Neutrophil (primary cell): Measurements from ENCODE around the gene NDC1.

ENCODE experiments used
- H3K27ac ChIP-seq: fragments of 200-600 bp; sonication (generic); 2 replicates; pipeline ENCODE4 v1.5.1; 2016; ENCODE audit warnings: mild to moderate bottlenecking, moderate library complexity
- H3K27me3 ChIP-seq: fragments of 200-600 bp; sonication (generic); 2 replicates; pipeline ENCODE4 v1.6.0; 2016; ENCODE audit warnings: mild to moderate bottlenecking
- H3K36me3 ChIP-seq: fragments of 200-600 bp; sonication (generic); 2 replicates; pipeline ENCODE4 v1.5.1; 2017
- H3K4me1 ChIP-seq, 2 experiments: fragments of 200-600 bp in 1 of 2; sonication (generic) in 1 of 2; 1 replicate in 1 of 2; 2 replicates in 1 of 2; pipeline versions ENCODE4 v1.5.1 to v1.6.1; 2013 to 2016; ENCODE audit warnings: low read depth in 1 of 2, low read length in 1 of 2, mild to moderate bottlenecking in 1 of 2, moderate library complexity in 1 of 2; ENCODE audit not compliant: control insufficient read depth in 1 of 2, insufficient read depth in 1 of 2
- H3K4me3 ChIP-seq, 2 experiments: fragments of 200-600 bp in 1 of 2; sonication (generic) in 1 of 2; 1 replicate in 1 of 2; 2 replicates in 1 of 2; pipeline ENCODE4 v1.5.1; 2013 to 2016; ENCODE audit warnings: low read depth in 1 of 2, low read length in 1 of 2, mild to moderate bottlenecking in 1 of 2, moderate library complexity in 1 of 2
- H3K9me3 ChIP-seq: fragments of 200-600 bp; sonication (generic); 2 replicates; pipeline ENCODE4 v1.5.1; 2016
- TF ChIP-seq, protein P1 (sequence below): fragments of 200-600 bp; sonication (generic); IDR thresholded peaks from 2 replicates; pipeline ENCODE4 v1.5.1; 2016; ENCODE audit warnings: antibody characterized with exemption

NDC1 gene

GRCh38 chr1:53850082-53850673 is 12.1 kb upstream of the NDC1 start:
- Histone ChIP-seq H3K36me3 (peaks cover 41% of the 10 kb centered on the region), H3K4me1 (no peaks in the 10 kb centered on the region), H3K27ac (no peak overlapping the region), H3K4me3 (no peak overlapping the region), H3K27me3 (no peaks in the 10 kb centered on the region), H3K9me3 (no peaks in the 10 kb centered on the region)
- TF ChIP-seq, protein P1, sequence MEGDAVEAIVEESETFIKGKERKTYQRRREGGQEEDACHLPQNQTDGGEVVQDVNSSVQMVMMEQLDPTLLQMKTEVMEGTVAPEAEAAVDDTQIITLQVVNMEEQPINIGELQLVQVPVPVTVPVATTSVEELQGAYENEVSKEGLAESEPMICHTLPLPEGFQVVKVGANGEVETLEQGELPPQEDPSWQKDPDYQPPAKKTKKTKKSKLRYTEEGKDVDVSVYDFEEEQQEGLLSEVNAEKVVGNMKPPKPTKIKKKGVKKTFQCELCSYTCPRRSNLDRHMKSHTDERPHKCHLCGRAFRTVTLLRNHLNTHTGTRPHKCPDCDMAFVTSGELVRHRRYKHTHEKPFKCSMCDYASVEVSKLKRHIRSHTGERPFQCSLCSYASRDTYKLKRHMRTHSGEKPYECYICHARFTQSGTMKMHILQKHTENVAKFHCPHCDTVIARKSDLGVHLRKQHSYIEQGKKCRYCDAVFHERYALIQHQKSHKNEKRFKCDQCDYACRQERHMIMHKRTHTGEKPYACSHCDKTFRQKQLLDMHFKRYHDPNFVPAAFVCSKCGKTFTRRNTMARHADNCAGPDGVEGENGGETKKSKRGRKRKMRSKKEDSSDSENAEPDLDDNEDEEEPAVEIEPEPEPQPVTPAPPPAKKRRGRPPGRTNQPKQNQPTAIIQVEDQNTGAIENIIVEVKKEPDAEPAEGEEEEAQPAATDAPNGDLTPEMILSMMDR, result no peak

DNA sequence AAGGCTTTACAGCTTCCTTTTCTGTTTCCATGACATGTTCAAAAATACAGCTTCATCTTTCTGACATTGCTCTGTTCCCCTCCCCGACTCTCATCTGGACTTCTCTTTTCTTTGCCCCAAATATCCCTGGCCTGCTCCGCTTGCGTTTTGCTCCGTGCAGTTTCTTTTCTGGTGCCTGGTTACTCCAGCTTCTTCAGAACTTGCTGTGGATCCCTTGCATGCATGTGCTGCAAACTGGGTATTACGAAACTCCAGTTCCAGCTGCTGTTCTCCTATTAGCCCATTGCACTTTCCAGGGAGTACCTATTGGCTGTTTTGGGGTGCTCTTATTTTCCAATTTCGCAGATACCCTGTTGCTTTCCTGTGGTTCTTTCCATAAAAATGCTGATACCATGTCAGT is 9.9 kb upstream of the NDC1 start:
- no peak overlapping the region for H3K27ac ChIP-seq
- no peaks in the 10 kb centered on the region for H3K4me1 ChIP-seq
- H3K9me3 ChIP-seq, result no peaks in the 10 kb centered on the region
- H3K27me3 ChIP-seq, result no peaks in the 10 kb centered on the region
- TF ChIP-seq, protein P1, result no peak
- no peak overlapping the region for H3K4me3 ChIP-seq
- peaks cover 19% of the 10 kb centered on the region for H3K36me3 ChIP-seq

- no peaks in the 10 kb centered on the region for H3K27me3 ChIP-seq
- no peaks in the 10 kb centered on the region for H3K36me3 ChIP-seq
- no peak overlapping the region for H3K27ac ChIP-seq
- H3K9me3 ChIP-seq, result no peaks in the 10 kb centered on the region
- H3K4me3 ChIP-seq, result no peak overlapping the region
- H3K4me1 ChIP-seq, result peaks cover 12 to 13% of the 10 kb centered on the region in 2 experiments
- TF ChIP-seq, protein P1, result no peak
These were observed 4.3 kb upstream of the NDC1 start for GRCh38 chr1:53842347-53842746.

- TF ChIP-seq, protein P1, result no peak
- no peaks in the 10 kb centered on the region for H3K36me3 ChIP-seq
- H3K4me1 ChIP-seq, result peaks cover 17 to 19% of the 10 kb centered on the region in 2 experiments
- no peaks in the 10 kb centered on the region for H3K27me3 ChIP-seq
- no peaks in the 10 kb centered on the region for H3K9me3 ChIP-seq
- H3K27ac ChIP-seq, result peak overlapping the region; percentile 97
- H3K4me3 ChIP-seq, result peak overlapping the region; percentile 75 to 99
These were observed 518 bp upstream of the NDC1 start for GRCh38 chr1:53838654-53838974.

GRCh38 chr1:53837646-53837923 is 511 bp downstream of the NDC1 start:
- Histone ChIP-seq H3K4me3 (peak overlapping the region; percentile 75 to 99), H3K9me3 (no peaks in the 10 kb centered on the region), H3K27me3 (no peaks in the 10 kb centered on the region), H3K36me3 (no peaks in the 10 kb centered on the region), H3K27ac (peak overlapping the region; percentile 97), H3K4me1 (peaks cover 17 to 19% of the 10 kb centered on the region in 2 experiments)
- TF ChIP-seq, protein P1, result no peak

- TF ChIP-seq, protein P1, result no peak
- H3K4me1 ChIP-seq, result peaks cover 17 to 19% of the 10 kb centered on the region in 2 experiments
- H3K27ac ChIP-seq, result no peak overlapping the region
- no peaks in the 10 kb centered on the region for H3K9me3 ChIP-seq
- no peaks in the 10 kb centered on the region for H3K36me3 ChIP-seq
- no peak overlapping the region for H3K4me3 ChIP-seq
- no peaks in the 10 kb centered on the region for H3K27me3 ChIP-seq
These were observed 2.6 kb downstream of the NDC1 start for GRCh38 chr1:53835491-53835890.
